Body of pancreas (tissue), 4 donors: ENCODE data around the gene GPT2.

Experiments used
- CTCF ChIP-seq, 7 experiments: fragments of 450-650 bp in 4 of 7; fragments of 200-600 bp in 3 of 7; sonication (generic) in 3 of 7; IDR thresholded peaks; one replicate each; pipeline ENCODE4 v1.5.1; 2016 to 2019; ENCODE audit warnings: antibody characterized with exemption in 7 of 7
- POLR2A ChIP-seq, 3 donors: fragments of 450-650 bp; IDR thresholded peaks; one replicate each; pipeline ENCODE4 v1.6.1; 2016; ENCODE audit warnings: antibody characterized with exemption in 3 of 3, mild to moderate bottlenecking in 2 of 3

- TF ChIP-seq CTCF (IDR thresholded peaks at IDR 0.05) = no peak
- peak in 1 of 3 donors; percentile 57 for TF ChIP-seq POLR2A (IDR thresholded peaks at IDR 0.05)
Measured at GRCh38 chr16:46884513-46885293, 541 bp downstream of the GPT2 start.
